HG02623 (cell line): ENCODE results near the gene SMG1.
"Not testable (repeated sequence)": the region's sequence is repeated elsewhere in the genome, so short reads cannot be mapped to it uniquely, and the experiment has no call there.

Source experiments
- ATAC-seq: cut with Tn5 transposase; IDR thresholded peaks from one replicate; pipeline ENCODE4 v1.9.1; 2021; ENCODE audit warnings: moderate library complexity; ENCODE audit not compliant: unreplicated experiment

Gene SMG1

DNA sequence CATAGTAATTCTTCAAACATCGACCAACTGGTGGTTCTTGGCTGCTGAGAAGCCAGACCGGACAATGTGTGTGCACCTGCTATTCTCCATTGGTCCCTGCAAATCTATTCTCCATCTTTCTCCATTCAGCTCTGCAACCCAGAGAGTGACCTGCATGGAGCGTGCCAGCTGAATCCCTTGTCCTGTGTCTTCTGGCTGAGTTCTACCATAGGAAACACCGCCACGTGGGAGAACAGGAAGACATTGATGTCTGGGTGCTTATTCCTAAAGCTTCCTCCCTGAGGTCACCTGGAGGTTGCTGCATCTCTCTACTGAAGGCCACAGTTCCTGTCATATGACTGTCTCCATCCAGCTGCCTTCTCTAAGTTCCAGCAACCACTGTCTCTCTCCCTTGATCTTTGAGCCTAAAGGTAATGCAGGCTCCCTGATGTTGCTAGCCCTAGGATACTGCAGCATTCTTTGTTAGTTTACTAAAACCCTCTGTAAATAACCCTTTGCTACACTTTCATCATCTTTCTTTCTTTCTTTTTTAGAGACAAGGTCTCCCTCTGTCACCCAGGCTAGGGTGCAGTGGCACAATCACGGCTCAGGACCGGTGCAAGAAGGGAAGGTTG is 10.6 kb upstream of the SMG1 start:
- no peak for ATAC-seq

DNA sequence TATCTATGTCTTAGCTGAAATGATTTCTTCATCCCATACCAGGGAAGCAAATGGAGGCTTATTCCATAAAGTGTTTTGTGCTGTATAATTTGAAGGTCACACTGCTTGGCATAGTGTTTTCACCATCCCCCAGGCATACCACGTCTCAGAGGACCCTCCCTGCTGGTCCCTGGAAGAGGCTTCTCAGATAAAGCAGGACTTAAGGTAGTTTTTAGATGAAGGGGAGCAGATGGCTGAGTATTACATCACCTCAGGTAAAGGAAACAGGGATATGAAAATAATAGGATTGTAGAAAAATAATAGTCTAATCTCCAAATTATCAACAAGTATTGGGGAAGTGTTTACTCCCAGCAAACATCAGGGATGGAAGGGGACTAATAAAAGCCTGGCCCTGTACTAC is 7.3 kb upstream of the SMG1 start:
- no peak for ATAC-seq

DNA sequence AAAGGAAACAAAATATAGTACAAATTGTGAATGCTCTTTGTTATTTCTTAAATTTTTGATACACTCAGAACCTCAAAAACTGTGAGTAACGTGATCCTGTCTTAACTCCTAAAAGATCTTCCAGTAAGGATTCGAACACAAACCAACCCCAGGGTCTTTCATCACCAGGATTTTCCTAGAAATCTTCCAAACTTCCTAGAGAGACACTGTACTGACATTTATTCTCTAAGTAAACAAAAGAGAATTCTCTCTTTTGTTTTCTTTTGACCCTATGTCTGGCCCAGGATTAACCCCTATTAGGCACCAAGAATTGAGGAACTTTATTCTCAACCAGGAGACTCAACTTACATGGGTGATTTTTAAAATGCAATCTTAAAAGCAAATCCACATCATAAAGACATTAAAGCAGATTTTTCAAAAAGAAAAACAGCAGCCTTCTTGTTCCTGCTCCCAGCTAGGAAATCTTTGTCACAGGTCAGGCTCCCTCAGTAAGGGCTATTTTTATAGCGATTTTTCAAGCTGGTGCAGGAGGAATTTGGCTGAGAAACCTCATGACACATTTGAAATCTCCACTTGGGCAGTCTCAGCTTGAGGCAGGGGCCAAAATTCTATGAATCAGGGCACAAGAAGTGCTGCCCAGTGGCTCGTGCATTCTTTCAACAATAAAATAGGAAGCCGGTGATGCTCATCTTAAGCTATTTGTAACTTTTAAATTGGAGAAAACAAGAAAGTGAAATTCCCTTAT is 6.2 kb upstream of the SMG1 start:
- no peak for ATAC-seq

DNA sequence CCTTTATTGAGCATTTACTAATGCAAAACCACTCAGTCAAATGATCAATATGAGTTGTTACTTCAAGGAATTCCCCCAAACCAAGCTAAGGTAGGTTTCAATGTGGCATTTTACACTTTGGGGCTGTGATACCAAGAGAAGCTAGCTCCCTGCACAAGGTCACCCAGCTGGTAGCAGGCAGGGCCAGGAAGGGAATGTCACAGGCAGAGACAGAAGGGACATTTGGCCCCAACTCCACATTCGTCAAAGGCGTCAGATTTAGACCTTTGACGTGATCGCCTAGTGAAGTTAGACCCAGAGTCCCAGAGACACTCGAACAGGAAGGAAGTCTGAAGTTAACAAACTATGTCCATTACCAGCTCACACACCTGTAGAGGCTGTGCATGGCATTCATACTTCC is 5.5 kb upstream of the SMG1 start:
- ATAC-seq: no peak

DNA sequence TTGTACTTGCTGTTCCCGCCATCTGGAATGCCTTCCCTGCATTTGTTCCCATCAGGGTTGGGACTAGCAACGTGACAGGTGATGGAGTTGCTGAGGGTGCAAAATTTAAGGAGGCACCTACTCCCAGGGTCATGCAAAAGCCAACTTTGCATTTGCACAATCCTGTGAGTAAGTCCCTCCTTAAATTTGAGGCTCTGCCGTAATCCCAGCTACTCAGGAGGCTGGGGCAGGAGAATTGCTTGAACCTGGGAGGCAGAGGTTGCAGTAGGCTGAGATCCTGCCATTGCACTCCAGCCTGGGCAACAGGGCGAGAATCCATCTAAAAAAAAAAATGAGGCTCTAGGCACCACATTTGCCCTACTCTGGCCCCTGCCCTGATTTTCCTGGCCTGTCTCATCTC is 3.9 kb upstream of the SMG1 start:
- not testable (repeated sequence) for ATAC-seq

DNA sequence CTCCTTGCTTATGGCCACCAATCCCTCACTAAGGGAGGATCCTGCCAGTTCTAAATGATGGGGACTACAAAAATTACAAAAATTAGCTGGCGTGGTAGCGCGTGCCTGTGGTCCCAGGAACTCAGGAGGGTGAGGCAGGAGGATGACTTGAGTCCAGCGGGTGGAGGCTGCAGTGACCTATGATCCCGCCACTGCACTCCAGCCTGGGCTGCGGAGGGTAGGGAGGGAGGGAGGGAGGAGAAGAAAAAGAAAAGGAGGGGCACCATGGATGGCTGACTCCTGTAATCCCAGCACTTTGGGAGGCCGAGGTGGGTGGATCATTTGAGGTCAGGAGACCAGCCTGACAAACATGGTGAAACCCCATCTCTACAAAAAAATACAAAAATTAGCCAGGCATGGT is 1.9 kb upstream of the SMG1 start:
- ATAC-seq: not testable (repeated sequence)

DNA sequence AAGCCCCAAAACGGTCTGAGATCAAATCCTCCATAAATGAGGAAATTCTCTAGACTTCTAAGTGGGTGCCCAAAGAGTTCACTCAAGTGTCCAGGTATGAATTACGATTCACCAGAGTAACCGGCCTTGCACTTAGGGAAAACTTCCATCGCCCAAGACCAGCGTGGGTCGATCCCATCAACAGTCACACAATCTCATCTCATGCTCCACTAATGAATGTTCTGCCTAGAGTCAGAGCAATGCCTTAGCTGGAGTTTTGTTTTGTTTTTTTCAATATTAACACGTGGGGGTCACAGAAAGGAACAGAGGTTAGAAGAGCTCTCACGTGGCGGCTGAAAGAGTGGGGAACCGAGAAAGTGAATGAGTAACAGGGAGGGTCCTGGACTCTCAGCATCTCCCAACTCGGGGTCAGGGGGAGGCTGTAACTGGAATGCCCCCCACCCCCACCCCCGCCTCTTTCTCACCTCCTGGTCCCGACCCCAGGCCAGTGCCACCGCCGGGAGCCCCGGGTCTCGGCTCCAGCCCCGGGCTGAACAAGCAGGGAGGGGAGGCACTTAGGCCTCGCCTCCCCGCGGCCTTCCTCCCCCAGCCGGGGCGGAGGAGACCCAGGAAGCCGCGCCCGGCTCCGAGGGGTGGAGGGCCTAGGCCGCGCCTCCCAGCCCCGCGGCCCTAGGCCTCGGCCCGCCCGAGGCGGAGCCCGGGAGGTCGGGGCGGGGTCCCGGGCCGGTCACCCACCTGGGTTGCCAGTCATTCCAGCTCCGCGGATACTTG is 808 bp downstream of the SMG1 start:
- peak; percentile 37 for ATAC-seq

DNA sequence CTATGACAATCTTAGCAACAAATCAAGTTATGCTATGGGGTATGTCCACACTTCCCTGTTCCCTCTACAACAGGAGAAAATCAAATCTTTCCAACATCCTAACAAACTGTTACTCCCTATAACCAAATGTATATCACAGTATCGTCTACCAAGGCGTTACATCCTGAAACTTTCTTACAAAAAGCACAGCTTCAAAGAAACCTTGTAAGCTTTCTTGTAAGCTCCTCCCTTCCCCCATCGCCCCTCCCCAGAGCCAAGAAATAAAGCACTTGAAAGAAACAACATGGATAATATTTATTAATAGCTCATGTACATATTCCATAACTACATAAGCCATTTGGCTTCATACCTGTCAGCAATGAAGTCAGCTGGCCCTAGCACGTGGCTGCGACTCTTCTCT is 2.3 kb downstream of the SMG1 start:
- not testable (repeated sequence) for ATAC-seq

DNA sequence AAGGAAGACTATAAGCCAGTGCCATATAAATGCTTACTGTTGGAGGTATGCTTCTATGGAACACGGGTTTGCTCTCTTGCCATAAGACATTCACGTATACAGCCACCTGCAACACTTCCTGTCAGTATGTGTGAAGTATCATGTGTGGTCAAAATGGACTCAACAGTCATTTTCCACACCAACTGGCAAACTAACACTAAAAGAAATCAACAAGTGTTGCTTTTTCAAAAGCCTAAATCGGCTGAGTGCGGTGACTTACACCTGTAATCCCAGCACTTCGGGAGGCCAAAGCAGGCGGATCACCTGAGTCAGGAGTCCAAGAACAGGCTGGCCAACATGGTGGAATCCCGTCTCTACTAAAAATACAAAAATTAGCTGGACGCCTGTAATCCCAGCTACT is 3.1 kb downstream of the SMG1 start:
- ATAC-seq: not testable (repeated sequence)

DNA sequence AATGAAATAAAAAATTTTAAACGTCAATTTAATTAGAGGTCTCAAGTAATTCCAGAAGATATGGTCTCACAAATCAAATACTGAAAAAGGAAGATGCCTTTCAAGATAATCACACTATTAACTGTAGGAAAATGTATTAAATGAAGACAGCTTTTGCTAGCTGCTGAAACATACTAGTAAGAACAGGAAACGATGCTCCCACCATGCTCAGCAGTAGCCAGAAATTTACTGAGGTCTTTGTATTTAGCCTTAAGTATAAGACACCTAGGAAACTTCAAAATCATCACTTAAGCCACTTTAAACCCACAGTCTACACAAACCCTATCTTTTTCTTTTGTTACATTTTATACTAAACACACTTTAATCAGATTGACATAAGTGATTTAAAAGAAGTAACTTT is 16.6 kb downstream of the SMG1 start:
- ATAC-seq: not testable (repeated sequence)

DNA sequence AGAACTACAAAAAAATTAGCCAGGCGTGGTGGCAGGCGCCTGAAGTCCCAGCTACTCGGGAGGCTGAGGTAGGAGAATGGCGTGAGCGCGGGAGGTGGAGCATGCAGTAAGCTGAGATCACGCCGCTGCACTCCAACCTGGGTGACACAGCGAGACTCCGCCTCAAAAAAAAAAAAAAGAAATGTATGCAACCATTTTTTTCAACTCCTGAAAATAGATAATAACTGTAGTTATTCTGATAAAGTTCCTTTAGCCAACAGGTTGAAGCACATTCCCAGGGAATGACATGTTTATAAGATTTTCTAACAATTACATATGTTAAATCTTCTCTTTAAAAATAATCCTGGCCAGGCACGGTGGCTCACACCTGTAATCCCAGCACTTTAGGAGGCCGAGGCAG is 17.5 kb downstream of the SMG1 start:
- ATAC-seq: not testable (repeated sequence)

DNA sequence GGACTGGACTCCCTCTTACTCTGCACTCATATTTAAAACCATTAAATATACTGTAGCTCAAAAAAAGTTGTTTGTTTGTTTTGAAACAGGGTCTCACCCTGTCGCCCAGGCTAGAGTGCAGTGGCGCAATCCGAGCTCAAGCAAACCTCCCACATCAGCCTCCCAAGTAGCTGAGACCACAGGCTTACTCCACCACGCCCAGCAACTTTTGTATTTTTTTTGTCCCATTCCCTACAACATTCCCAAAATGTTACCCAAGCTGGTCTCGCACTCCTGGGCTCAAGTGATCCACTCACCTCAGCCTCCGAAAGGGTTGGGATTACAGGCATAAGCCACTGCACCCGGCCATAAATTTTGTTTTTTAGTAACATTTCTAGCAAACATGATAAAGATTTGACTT is 23.4 kb downstream of the SMG1 start:
- ATAC-seq: not testable (repeated sequence)

DNA sequence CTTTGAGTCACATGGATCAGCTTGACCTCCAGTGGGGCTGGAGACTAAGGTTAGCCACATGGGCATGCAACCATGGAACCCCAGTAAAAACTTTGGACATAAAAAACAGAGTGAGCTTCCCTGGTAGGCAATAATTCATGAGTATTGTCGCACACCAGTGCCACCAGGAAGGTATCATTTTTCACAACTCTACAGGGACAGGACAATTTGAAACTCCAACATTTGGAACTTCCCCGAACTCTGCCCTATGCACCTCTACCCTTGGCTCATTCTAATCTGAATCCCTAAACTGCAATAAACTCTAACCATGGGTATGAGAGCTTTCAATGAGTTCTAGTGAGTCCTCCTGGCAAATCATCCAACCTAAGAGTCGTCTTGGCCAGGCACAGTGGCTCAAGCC is 24.2 kb downstream of the SMG1 start:
- ATAC-seq: not testable (repeated sequence)

DNA sequence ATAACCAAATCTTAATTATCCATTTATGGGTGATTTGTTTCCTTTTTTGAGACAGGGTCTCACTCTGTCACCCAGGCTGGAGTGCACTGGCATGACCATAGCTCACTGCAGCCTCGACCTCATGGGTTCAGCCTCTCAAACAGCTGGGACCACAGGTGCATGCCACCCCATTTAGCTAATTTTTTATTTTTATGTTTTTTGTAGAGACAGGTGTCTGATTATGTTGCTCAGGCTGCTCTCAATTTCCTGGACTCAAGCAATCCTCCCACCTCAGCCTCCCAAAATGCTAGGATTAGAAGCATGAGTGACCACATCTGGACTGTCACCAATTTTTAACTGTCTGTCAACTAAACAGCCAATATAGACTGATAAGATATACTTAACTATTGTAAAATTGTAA is 25.0 kb downstream of the SMG1 start:
- not testable (repeated sequence) for ATAC-seq

DNA sequence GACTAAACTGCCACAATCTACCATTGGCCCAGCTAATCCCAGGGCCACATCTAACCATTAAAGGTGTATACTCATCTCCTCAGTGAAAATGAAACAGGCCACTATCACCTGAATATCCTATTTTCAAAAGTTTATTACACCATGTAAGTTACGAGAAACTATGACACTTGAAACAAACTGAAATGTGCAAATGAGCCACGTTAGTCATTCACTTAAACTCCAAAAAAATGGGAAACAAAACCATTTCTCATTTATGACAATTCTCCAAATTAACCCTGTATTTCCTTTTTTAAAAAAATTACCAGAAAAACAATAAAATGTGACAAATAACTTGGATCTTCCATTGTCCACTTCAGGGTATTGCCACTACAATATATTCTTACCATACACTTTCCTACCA is 41.8 kb downstream of the SMG1 start:
- not testable (repeated sequence) for ATAC-seq

DNA sequence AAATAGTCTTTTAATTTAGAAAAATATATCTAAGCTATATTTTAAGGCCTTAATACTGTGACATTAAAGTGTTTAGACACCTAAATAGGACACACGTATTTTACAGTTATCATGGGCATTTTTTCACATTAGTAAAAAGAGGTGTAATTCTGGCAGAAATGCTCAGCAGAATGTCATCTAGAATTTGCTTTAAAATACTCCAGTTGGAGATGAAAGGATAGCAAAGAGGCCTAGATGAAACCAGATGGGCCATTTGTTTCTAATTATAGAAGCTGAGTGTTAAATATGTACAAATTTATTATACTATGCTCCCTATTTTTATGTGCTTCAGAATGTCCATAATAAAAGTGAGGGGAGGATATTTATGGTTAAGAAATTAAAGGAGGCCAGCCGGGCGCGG is 48.5 kb downstream of the SMG1 start:
- ATAC-seq: not testable (repeated sequence)

DNA sequence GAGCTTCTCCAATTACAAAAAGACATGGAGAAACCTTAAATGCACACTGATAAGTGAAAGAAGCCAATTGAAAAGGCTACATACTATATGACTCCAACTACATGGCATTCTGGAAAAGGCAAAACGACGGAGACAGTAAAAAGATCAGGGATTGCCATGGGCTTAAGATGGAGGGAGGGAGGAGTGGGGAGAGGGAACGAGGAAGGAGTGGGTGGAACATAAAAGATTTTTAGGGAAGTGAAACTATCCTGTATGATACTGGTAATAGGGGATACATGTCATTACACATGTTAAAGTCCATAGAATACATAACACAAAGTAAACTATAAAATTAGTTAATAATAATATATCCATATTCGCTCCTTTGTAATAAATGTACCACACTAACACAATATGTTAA is 48.9 kb downstream of the SMG1 start:
- ATAC-seq: not testable (repeated sequence)

DNA sequence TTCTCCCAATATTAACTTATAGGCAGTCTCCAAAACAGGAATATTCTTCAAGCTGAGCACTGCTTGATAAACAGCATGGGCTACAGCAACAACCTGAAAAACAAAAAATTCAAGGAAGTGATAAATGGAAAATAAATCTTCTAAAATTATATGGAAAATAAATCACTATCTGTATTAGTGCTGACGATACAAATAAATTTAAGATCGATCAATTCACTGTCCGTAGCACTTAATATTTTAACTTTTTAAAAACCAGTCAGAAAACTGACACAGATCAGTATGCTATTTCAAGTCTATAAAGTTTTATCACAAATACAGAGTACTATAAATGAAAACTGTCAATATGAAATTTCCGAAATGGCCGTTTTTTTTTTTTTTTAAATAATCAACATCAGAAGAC is 49.9 kb downstream of the SMG1 start:
- ATAC-seq: not testable (repeated sequence)

DNA sequence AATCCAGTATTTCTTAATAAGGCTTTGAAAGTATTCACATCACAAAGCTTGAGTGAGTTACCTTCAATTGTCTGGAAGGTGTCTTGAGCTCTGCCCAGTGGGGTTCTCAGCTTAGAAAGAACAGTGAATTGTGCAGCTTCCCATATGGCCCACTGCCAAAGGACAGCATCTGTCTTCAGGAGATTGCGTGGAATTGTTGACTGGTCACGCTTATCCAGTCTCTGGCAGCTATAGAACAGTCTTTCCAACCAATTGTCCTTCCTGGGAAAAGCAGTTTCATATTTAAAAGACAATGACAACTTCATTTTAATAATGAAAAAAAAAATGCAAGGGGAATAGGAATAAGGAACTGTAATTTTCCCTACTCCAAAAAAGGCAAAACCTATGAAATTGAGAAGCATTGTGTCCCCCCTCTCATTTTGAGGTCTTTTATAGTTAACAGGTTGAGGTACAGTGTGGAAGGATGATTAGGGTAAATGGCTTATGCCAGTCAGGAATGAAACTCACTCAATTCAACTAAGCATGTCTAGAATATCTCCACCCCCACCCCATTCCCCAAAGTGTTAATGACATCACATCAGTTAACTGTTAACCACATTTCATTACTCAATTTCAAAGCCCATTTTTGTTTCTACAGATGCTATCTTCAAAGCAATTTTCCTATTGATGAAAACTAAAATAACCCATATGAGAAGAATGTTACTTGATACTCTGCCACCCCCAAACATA is 57.0 kb downstream of the SMG1 start:
- ATAC-seq: not testable (repeated sequence)

DNA sequence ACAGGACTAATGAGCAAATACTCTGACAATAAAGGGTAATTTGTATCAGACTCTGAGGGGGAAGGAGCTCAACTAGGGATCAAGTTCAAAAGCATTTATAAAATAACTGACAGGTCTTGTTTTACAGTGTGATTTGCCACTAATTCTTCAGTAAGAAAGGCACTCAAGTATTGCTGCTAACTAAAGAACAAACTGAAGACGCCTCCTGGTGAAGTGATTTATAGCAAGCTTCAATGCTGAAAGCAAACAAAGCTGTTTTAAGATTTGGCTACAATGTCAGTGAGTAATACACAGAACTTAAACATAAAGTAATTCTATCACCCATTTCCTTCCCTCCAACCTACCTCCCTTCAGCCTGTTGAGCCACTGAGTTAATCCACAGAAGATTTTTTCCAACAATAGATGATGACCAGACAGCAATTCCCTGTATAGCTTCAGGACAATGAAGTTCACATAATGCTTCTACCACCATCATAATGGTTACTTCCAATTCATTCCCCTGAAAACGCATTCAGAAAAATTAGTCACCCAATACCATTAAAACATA is 59.9 kb downstream of the SMG1 start:
- not testable (repeated sequence) for ATAC-seq

DNA sequence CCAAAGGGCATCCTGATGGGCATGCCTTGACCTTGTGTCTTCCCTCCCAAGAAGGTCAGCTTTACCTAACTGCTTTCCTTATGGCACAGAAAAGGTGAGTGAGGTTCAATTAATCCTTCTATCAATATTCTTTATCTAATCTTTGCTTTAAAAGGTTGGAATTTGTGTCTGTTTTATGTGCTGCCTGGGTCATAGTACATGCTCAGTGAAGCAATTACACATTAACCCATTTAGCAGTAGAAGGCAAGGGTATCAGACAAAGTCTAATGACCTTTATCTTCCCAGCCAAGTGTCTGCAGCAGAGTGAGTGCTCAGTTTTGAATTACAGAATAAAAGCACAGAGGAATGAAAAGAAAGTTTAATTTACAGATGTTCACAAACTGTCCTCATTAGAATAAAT is 63.3 kb downstream of the SMG1 start:
- ATAC-seq: not testable (repeated sequence)
